ENCODE data around the gene TP53AIP1.

TP53AIP1 gene

GRCh38 chr11:128905345-128906184 lies 37.1 kb downstream of the TP53AIP1 start:
- no peak for DNase-seq (ENCODE audit: low spot score)
- WGBS, 2 donors (ENCODE audit: extremely low coverage in 2 of 2, insufficient read length in 2 of 2, insufficient replicate concordance in 1 of 2): no CpG with 5 or more reads among the region's 45 CpGs
- H2BK12ac ChIP-seq (ENCODE audit: low read length): no peak overlapping the region
- H2AK5ac ChIP-seq (ENCODE audit: low read depth, low read length): no peak overlapping the region
- H3K27me3 ChIP-seq (ENCODE audit: control insufficient read depth in 3 of 3, insufficient read depth in 3 of 3, low read depth in 1 of 3, low read length in 3 of 3): peaks cover 22 to 55% (median 50%) of the 10 kb centered on the region in 3 experiments
- no peak overlapping the region for H2BK5ac ChIP-seq (ENCODE audit: low read length)
- peaks cover 8 to 16% of the 10 kb centered on the region in 2 donors for H3K4me1 ChIP-seq (ENCODE audit: control insufficient read depth in 2 of 2, insufficient read depth in 1 of 2, low read depth in 1 of 2, low read length in 2 of 2)
- no peak overlapping the region for H4K91ac ChIP-seq (ENCODE audit: low read depth, low read length, poor library complexity)
- peak overlapping the region; percentile 68 for H3K4me2 ChIP-seq (ENCODE audit: insufficient read depth, low read length, poor library complexity, severe bottlenecking)
- no peak overlapping the region for H3K27ac ChIP-seq (replicated peaks; ENCODE audit: low read length)
- H3K36me3 ChIP-seq (replicated peaks in 1 of 2; ENCODE audit: control insufficient read depth in 2 of 2, insufficient read depth in 2 of 2, low read length in 2 of 2): no peaks in the 10 kb centered on the region
- peak overlapping the region; percentile 85 for H3K18ac ChIP-seq (ENCODE audit: low read length)
- no peak overlapping the region for H4K8ac ChIP-seq (ENCODE audit: low read depth, low read length)
- peak overlapping the region; percentile 55 for H2AFZ ChIP-seq (ENCODE audit: low read length)
- H3K4ac ChIP-seq (ENCODE audit: low read length): no peak overlapping the region
- peak overlapping the region; percentile 5 to 80 for H3K4me3 ChIP-seq (ENCODE audit: low read length in 2 of 2)
- H2BK15ac ChIP-seq (ENCODE audit: low read length): peak overlapping the region; percentile 58
- H3K9ac ChIP-seq (ENCODE audit: low read depth, low read length, poor library complexity): peak overlapping the region; percentile 60
- H2BK120ac ChIP-seq (ENCODE audit: low read depth, low read length): no peak overlapping the region
- no peak overlapping the region for H3K23ac ChIP-seq (ENCODE audit: low read depth, low read length, poor library complexity)
- H3K79me1 ChIP-seq (ENCODE audit: low read depth, low read length): no peaks in the 10 kb centered on the region
- H3K14ac ChIP-seq (ENCODE audit: low read length): no peak overlapping the region
- H3K9me3 ChIP-seq (replicated peaks in 1 of 2; ENCODE audit: control insufficient read depth in 2 of 2, insufficient read depth in 1 of 2, low read depth in 1 of 2, low read length in 2 of 2): peaks cover 3 to 8% of the 10 kb centered on the region in 2 donors

- Histone ChIP-seq H3K9ac (ENCODE audit: low read depth, low read length, poor library complexity) (peak overlapping the region; percentile 60), H3K79me1 (ENCODE audit: low read depth, low read length) (no peaks in the 10 kb centered on the region), H3K27ac (replicated peaks; ENCODE audit: low read length) (no peak overlapping the region), H3K4me1 (ENCODE audit: control insufficient read depth in 2 of 2, insufficient read depth in 1 of 2, low read depth in 1 of 2, low read length in 2 of 2) (peaks cover 8 to 16% of the 10 kb centered on the region in 2 donors), H4K91ac (ENCODE audit: low read depth, low read length, poor library complexity) (no peak overlapping the region), H2BK120ac (ENCODE audit: low read depth, low read length) (no peak overlapping the region), H3K4ac (ENCODE audit: low read length) (no peak overlapping the region), H3K4me2 (ENCODE audit: insufficient read depth, low read length, poor library complexity, severe bottlenecking) (peak overlapping the region; percentile 68), H2AFZ (ENCODE audit: low read length) (peak overlapping the region; percentile 55), H2AK5ac (ENCODE audit: low read depth, low read length) (no peak overlapping the region), H2BK12ac (ENCODE audit: low read length) (no peak overlapping the region), H3K9me3 (replicated peaks in 1 of 2; ENCODE audit: control insufficient read depth in 2 of 2, insufficient read depth in 1 of 2, low read depth in 1 of 2, low read length in 2 of 2) (peaks cover 3 to 8% of the 10 kb centered on the region in 2 donors), H4K8ac (ENCODE audit: low read depth, low read length) (no peak overlapping the region), H2BK15ac (ENCODE audit: low read length) (peak overlapping the region; percentile 58), H3K18ac (ENCODE audit: low read length) (peak overlapping the region; percentile 85), H2BK5ac (ENCODE audit: low read length) (no peak overlapping the region), H3K23ac (ENCODE audit: low read depth, low read length, poor library complexity) (no peak overlapping the region), H3K27me3 (ENCODE audit: control insufficient read depth in 3 of 3, insufficient read depth in 3 of 3, low read depth in 1 of 3, low read length in 3 of 3) (peaks cover 22 to 59% (median 50%) of the 10 kb centered on the region in 3 experiments), H3K14ac (ENCODE audit: low read length) (no peak overlapping the region), H3K36me3 (replicated peaks in 1 of 2; ENCODE audit: control insufficient read depth in 2 of 2, insufficient read depth in 2 of 2, low read length in 2 of 2) (no peaks in the 10 kb centered on the region), H3K4me3 (ENCODE audit: low read length in 2 of 2) (peak overlapping the region in 1 of 2 donors; percentile 80)
- no CpG with 5 or more reads among the region's 25 CpGs for WGBS, 2 donors (ENCODE audit: extremely low coverage in 2 of 2, insufficient read length in 2 of 2, insufficient replicate concordance in 1 of 2)
- DNase-seq (ENCODE audit: low spot score): no peak
Measured at GRCh38 chr11:128904656-128905344, 37.9 kb downstream of the TP53AIP1 start.

- Histone ChIP-seq H3K14ac (ENCODE audit: low read length) (no peak overlapping the region), H4K91ac (ENCODE audit: low read depth, low read length, poor library complexity) (no peak overlapping the region), H2BK120ac (ENCODE audit: low read depth, low read length) (no peak overlapping the region), H4K8ac (ENCODE audit: low read depth, low read length) (no peak overlapping the region), H3K27me3 (ENCODE audit: control insufficient read depth in 3 of 3, insufficient read depth in 3 of 3, low read depth in 1 of 3, low read length in 3 of 3) (peaks cover 22 to 62% (median 50%) of the 10 kb centered on the region in 3 experiments), H3K23ac (ENCODE audit: low read depth, low read length, poor library complexity) (no peak overlapping the region), H2BK12ac (ENCODE audit: low read length) (no peak overlapping the region), H2BK15ac (ENCODE audit: low read length) (no peak overlapping the region), H3K4ac (ENCODE audit: low read length) (no peak overlapping the region), H2AFZ (ENCODE audit: low read length) (no peak overlapping the region), H3K79me1 (ENCODE audit: low read depth, low read length) (no peaks in the 10 kb centered on the region), H2AK5ac (ENCODE audit: low read depth, low read length) (no peak overlapping the region), H2BK5ac (ENCODE audit: low read length) (no peak overlapping the region), H3K9me3 (replicated peaks in 1 of 2; ENCODE audit: control insufficient read depth in 2 of 2, insufficient read depth in 1 of 2, low read depth in 1 of 2, low read length in 2 of 2) (peaks cover 3 to 8% of the 10 kb centered on the region in 2 donors), H3K4me2 (ENCODE audit: insufficient read depth, low read length, poor library complexity, severe bottlenecking) (no peak overlapping the region), H3K18ac (ENCODE audit: low read length) (peak overlapping the region; percentile 34), H3K9ac (ENCODE audit: low read depth, low read length, poor library complexity) (no peak overlapping the region), H3K36me3 (replicated peaks in 1 of 2; ENCODE audit: control insufficient read depth in 2 of 2, insufficient read depth in 2 of 2, low read length in 2 of 2) (no peaks in the 10 kb centered on the region), H3K4me1 (ENCODE audit: control insufficient read depth in 2 of 2, insufficient read depth in 1 of 2, low read depth in 1 of 2, low read length in 2 of 2) (peaks cover 8 to 16% of the 10 kb centered on the region in 2 donors), H3K27ac (replicated peaks; ENCODE audit: low read length) (no peak overlapping the region), H3K4me3 (ENCODE audit: low read length in 2 of 2) (peak overlapping the region in 1 of 2 donors; percentile 19)
- DNase-seq (ENCODE audit: low spot score): no peak
- WGBS, 2 donors (ENCODE audit: extremely low coverage in 2 of 2, insufficient read length in 2 of 2, insufficient replicate concordance in 1 of 2): no CpG with 5 or more reads among the region's 14 CpGs
Measured at GRCh38 chr11:128904303-128904655, 38.4 kb downstream of the TP53AIP1 start.
